ENCODE results near the gene PHF21B.

- TF ChIP-seq CTCF (IDR thresholded peaks at IDR 0.05; ENCODE audit: control extremely low read depth in 1 of 3, insufficient read depth in 1 of 3, low read depth in 1 of 3, low read length in 3 of 3) (no peak), YY1 (IDR thresholded peaks at IDR 0.05; ENCODE audit: low read depth, low read length) (no peak), USF2 (IDR thresholded peaks at IDR 0.05; ENCODE audit: low read length) (no peak), TAF7 (optimal IDR thresholded peaks at IDR 0.05; ENCODE audit: borderline replicate concordance, low read depth, low read length) (no peak), SP1 (IDR thresholded peaks at IDR 0.05; ENCODE audit: low read depth, low read length) (no peak), SIN3A (conservative IDR thresholded peaks at IDR 0.05 in 1 of 2, IDR thresholded peaks at IDR 0.05 in 1 of 2; ENCODE audit: low read depth in 1 of 2, low read length in 2 of 2) (no peak)
Measured at GRCh38 chr22:44906248-44906936, 103.4 kb downstream of the PHF21B start.

All from H1 (cell line).